ENCODE results near the gene AREG.

DNA sequence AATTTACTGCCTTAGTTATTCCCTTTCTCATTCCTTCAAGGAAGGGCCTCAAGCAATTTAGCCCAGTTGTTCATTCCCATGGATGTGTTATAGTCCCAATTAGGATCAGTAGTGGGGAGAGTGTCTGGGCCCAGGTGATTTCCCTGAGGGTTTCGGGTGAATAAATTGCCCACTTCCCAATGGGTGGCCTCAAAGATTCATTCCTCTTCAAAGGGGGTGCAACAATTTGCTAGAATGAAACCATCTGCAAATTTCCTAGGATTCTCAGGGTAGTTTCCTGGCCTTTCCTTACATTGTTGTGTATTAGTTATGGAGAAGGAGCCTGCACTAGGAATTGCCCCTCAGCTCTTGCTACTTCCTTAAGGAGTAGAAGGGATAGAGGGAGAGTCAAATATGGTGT, 6.3 kb upstream of the AREG start:
- TF ChIP-seq CTCF (conservative IDR thresholded peaks at IDR 0.05 in 1 of 2, IDR thresholded peaks at IDR 0.05 in 1 of 2; ENCODE audit: extremely low read depth in 1 of 2, insufficient read depth in 1 of 2, low read depth in 1 of 2, low read length in 2 of 2) (no peak), EZH2 (IDR thresholded peaks at IDR 0.05; ENCODE audit: borderline replicate concordance, low read length) (no peak)

All from mammary epithelial cell (primary cell).